Left cardiac atrium (tissue), 4 donors: ENCODE measurements around the gene PSMB2. TPM values are rescaled to one million over a fixed set of nuclear protein-coding genes. Genes with fewer than 3 reads are reported as not detected.
A peak's percentile ranks its signal among the peaks of the same experiment; 100 is the strongest.
"Not testable (repeated sequence)": the region's sequence is repeated elsewhere in the genome, so short reads cannot be mapped to it uniquely, and the experiment has no call there.

Experiments used
- ATAC-seq, 2 donors: fragments of 200-7000 bp; cut with Tn5 transposase; one replicate each; pipeline ENCODE4 v1.9.1; 2020; ENCODE audit warnings: mild to moderate bottlenecking in 2 of 2, moderate library complexity in 2 of 2
- DNase-seq: peaks from one replicate; pipeline ENCODE4 v3.0.0-alpha.2; 2020
- intact Hi-C, 2 donors: fragments of 100-400 bp; cut with DNase I; formaldehyde crosslinking; loops; one replicate each; pipeline versions ENCODE4 v1.14.1 to v1.15.1; 2022 to 2023
- long read RNA-seq: library from polyadenylated mRNA; unstranded; transcript quantifications from one replicate; pipeline ENCODE4 v2.0.0, GENCODE V29; 2021
- total RNA-seq, 2 donors: library from RNA; stranded (reverse); fragmentation: NEBNext Ultra II Directional; extraction: Animal tissue kit (Norgen Biotek cat#: 25700); gene quantifications; one replicate each; pipeline ENCODE4 v1.2.1, GENCODE V29; 2021
- donor health status: DM: no; HTN: yes; CAD: no.
- donor health status: DM: no; HTN: yes; CAD: no; lungs with severe emphysema.
- donor health status: DM: yes; HTN: yes; CAD: no.
- donor health status: Dilated cardiomyopathy.

Gene PSMB2
- 10 to 100 TPM; 35.0 to 36.4 TPM for total RNA-seq
- long read RNA-seq, transcript PSMB2-201 (6 exons, 2,701 nt) = major isoform, 7 of 8 reads
- long read RNA-seq, partial matches to known transcripts = 0 of 8 reads
- long read RNA-seq, other reads (novel, unspliced or antisense) = 1 of 8 reads

GRCh38 chr1:35641233-35641866 is at the start of gene PSMB2:
Gene PSMB2 (minus strand): TSS chr1:35641526. CDS start chr1:35641432, 94 bp downstream.
- DNase-seq (peak; percentile 96), ATAC-seq (peak; percentile 98)
- intact Hi-C loops = no loop called here

DNA sequence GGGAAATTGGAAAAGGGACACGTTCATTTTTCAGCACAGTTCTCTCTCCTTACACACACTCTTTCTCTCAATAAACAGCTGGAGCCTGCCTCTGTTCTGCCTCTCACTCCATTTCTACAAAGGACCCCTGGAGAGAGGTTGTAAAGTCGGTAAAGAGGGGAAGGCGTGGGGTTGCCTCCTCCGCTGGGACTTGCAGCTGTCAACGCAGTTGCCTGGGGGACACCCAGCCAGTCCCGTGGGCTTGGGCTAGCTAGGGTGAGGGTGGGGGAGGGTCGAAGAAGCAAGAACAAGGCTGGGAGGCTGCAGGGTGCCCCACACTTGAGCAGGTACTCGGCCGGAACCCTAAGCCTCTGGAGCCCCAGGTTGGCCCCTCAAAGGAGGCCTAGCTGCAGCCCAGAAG is 49.8 kb upstream of the PSMB2 start:
- intact Hi-C loops = no loop called here
- no peak for DNase-seq
- ATAC-seq = no peak

DNA sequence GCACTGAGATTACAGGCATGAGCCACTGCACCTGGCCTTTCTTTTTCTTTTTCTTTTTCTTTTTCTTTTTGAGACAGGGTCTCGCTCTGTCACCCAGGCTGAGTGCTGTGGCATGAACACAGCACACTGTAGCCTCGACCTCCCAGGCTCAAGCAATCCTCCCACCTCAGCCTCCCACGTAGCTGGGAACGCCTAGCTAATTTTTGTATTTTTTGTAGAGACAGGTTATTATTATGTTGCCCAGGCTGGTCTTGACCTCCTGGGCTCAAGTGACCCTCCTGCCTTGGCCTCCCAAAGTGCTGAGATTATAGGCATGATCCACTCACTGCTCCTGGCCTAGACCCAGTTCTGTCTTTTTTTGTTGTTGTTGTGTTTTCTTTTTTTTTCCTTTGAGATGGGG is 48.8 kb upstream of the PSMB2 start:
- ATAC-seq, DNase-seq, intact Hi-C loops: not testable (repeated sequence)

DNA sequence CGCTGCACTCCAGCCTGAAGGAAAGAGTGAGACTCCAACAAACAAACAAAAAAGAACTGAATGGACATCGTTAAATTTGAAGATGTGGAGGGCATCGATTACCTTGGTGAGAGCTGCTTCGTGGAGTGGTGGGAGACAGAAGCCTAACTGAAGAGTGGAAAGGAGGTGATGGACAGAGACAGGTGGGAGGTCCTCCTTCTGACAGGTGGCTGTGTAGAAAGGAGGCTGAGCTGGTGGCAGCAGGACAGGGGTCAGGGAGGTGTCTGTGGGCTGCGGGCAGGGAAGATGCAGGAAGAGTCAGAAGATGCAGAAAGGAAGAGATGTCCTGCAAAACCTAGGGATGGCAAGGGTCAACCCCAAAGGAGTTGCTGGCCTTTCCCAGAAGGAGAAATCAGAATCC is 46.8 kb upstream of the PSMB2 start:
- intact Hi-C loops = no loop called here
- DNase-seq (no peak), ATAC-seq (no peak)

- intact Hi-C loops = no loop called here
- ATAC-seq = no peak
These were observed 41.7 kb upstream of the PSMB2 start for GRCh38 chr1:35683012-35683411.

DNA sequence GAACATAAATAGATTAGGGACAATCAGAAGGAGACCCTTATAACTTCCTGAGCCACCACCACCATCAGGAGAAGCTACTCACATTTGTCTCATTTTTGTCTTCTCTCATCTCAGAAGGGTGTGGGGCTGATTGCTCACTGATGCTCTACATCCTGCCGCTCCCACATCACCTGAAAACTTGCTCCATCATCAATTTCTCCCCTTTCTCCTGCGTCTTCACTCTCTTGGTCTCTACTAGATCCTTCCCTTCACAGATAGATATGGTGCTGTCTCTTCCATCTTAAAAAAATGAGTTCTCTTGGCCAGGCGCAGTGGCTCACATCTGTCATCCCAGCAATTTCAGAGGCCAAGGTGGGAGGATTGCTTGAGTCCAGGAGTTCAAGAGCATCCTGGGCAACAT is 38.9 kb upstream of the PSMB2 start:
- DNase-seq (no peak), ATAC-seq (no peak)
- intact Hi-C loops = no loop called here

More at GRCh38 chr1:35683012-35683411, 41.7 kb upstream of the PSMB2 start:
- no peak for DNase-seq

DNA sequence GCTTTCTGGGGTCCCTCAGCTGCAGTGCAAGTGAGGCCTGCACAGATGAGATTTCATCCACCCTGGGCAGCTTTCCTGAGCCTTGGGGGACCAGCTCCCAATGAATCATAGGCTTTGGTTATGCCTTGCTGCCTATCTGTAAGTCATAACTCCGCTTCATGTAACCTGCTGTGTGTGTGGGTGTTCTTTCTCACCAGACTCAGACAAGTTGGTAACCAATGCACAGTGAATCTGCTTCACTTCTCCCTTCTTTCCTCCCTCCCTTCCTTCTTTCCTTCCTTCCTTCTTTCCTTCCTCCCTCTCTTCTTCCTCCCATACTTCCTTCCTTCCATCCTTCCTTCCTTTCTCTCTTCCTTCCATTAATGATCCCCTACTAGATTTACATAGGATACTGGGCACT is 34.4 kb upstream of the PSMB2 start:
- intact Hi-C loops = no loop called here
- no peak for DNase-seq
- no peak for ATAC-seq

DNA sequence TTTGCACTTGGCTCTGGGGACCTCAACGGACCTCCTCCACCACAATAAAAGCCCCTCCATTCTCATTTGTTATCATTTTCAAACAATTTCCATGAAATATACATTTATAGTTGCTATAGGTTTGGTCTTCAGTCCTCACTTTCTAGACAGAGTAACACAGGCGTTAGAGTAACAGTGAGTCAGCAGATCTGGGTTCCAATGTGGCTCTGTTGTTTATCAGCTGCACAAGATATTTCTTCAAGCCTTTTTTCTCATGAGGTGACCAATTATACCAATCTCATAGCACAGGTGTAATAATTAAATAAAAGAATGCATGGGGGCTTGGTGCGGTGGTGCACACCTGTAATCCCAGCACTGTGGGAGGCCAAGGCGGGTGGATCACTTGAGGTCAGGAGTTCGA is 32.8 kb upstream of the PSMB2 start:
- no peak for ATAC-seq
- DNase-seq = no peak
- intact Hi-C loops = no loop called here

GRCh38 chr1:35672116-35672515 is 30.8 kb upstream of the PSMB2 start:
- ATAC-seq (no peak), DNase-seq (no peak)
- intact Hi-C loops = no loop called here

DNA sequence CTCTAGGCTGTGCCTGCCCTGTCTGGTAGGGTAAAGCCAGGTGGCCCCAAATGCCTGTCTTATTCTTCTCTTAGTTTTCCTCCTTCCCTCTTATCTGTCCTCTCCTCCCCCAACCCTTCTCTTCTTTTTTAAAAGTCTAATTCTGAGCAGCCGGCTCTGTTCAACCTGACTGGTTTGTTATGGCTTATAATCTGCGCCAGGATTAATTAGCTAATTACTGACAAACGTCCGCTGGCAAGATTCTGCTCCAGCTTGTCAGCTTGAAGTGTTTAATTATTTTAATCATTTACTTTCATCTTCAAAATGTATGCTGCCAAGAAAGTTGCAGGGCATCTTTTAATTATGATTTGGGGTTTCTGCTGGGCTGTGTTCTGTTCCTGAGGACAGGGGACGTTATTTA is 27.2 kb upstream of the PSMB2 start:
- intact Hi-C loops = no loop called here
- no peak for ATAC-seq
- DNase-seq = no peak

DNA sequence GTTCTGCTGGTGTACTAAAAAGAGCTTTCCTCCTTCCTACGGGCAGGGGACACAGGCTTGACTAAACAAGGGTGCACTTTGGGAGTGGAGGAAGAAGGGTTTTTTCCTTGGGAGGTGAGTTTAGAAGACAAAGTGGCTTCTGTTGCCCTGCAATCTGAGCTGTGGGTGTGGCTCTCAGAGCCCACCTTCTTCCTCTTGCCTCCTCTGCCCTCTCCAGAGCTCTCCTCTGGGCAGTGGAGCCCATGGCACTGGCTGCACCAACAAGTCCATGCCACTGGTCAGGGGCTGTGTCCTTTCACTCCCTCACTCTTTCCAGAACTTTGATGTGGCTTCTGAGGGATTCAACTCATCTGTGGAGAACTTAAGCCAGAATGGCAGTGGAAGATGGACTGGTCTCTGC is 25.6 kb upstream of the PSMB2 start:
- intact Hi-C loops = no loop called here
- no peak for DNase-seq
- ATAC-seq = no peak

DNA sequence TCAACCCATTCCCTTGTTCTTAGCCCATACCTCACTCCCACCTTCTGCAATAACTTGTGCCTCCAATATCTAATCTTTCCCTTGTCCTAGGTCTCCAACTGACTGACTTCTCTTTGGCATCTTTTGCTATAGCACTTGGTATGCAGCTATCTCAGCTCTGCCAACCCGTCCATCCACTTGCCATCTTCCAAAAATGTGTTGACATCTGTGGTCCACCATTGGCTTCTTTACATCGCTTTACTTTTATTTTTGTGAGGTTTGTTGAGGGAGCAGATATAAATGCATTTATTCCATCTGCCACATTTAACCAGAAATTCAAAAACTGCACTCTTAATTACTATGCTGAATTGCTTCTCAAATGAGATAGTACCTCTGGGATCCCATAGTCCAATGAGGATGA is 24.9 kb upstream of the PSMB2 start:
- intact Hi-C loops = no loop called here

DNA sequence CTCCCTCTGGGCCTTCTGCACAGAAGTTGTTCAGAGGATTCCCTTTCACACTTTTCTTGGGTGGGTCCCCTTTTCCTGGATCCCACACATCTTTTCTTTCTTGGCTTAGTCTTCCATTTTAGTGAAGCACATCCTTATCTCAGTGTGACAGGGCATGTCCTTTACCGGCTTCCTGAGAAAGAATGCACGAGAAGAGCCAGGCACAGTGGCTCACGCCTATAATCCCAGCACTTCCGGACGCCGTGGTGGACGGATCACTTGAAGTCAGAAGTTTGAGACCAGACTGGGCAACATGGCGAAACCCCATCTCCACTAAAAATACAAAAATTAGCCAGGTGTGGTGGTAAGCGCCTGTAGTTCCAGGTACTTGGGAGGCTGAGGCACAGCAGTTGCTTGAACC is 22.1 kb upstream of the PSMB2 start:
- no peak for ATAC-seq
- intact Hi-C loops = no loop called here
- DNase-seq = no peak

More for the DNA sequence above, 24.9 kb upstream of the PSMB2 start:
- DNase-seq = no peak
- ATAC-seq = no peak

- ATAC-seq (no peak), DNase-seq (no peak)
- intact Hi-C loops = no loop called here
These were observed 20.1 kb upstream of the PSMB2 start for GRCh38 chr1:35661474-35661795.

DNA sequence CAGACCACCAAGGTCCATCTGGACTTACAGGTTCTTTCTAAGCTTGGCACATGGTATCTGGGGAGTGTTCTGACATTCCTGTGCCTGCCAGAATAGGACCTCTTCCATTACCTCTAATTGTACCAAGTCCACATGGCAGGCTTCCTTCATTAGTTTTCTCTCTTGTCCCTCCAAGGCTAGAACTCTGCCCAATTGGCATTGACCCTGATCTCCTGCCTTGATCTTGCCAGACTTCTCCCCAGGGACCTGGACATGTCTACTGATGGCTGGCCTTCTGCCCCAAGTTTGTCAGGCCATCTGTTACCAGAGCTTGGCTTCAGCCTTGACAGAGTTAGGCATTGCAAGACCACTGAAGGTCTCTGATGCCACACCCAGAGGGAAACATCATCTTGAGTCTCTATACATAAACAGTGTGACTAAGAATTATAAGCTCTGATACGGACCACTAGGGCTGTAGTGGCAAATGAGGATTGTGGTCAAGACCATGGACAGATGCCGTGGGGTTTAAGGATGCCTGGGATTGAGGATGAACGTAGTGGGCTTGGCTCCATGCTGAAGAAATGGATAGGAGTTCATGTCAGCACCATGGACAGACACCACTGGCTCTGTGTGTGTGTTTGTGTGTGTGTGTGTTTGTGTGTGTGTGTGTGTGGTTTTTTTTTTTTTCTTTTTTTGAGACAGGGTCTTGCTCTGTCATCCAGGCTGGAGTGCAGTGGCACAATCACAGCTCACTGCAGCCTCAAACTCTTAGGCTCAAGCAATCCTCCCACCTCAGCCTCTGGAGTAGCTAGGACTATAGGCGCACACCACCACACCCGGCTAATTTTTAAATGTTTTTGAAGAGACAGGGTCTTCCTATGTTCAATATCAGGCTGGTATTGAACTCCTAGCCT is 19.5 kb upstream of the PSMB2 start:
- intact Hi-C loops = no loop called here
- DNase-seq = no peak
- ATAC-seq = no peak

- ATAC-seq (no peak), DNase-seq (no peak)
- intact Hi-C loops = no loop called here
These were observed 18.3 kb upstream of the PSMB2 start for GRCh38 chr1:35659589-35659988.

- no peak for ATAC-seq
- no peak for DNase-seq
- intact Hi-C loops = no loop called here
These were observed 16.5 kb upstream of the PSMB2 start for GRCh38 chr1:35657851-35658250.

- DNase-seq = no peak
- intact Hi-C loops = no loop called here
- no peak for ATAC-seq
These were observed 15.5 kb upstream of the PSMB2 start for GRCh38 chr1:35656863-35657232.

DNA sequence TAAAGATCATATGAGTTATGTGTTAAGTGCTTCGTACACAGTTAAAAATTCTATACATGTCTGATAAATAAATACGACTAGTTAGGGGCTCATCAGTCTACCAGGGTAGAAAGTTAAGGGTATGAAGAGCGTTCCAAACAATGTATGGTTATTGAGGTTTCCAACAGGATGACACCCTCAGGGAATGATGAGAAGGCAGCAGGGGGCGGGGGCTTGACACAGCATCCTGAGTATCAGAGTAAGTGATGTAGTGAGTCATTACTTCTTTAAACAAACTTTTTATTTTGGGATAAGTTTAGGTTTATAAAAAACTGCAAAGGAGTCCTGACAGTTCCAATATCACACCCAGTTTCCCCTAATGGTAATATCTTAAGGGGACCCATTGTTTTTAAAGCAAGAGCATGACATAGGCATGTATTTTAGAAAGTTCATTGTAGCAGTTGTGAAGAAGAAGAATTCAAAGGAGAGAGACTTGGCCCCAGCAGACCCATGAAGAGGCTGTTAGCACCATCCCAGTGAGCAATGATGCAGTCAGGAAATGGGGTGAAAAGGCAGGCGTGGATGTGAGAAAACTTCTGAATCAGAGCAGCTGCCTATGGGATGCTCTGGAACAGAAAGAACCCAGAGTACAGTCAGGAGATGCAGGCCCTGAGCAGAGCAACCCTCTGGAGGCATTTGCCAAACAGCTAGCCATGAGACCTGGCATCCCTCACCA is 15.0 kb upstream of the PSMB2 start:
- ATAC-seq (no peak), DNase-seq (no peak)
- intact Hi-C loops = no loop called here

- ATAC-seq = no peak
- intact Hi-C loops = no loop called here
- no peak for DNase-seq
These were observed 13.9 kb upstream of the PSMB2 start for GRCh38 chr1:35655196-35655595.
